AG08395 (cell line): ENCODE measurements around the gene TRABD2B.

Experiments used
- DNase-seq: peaks from one replicate; pipeline ENCODE4 v3.0.0; 2012; ENCODE audit warnings: mixed read lengths, low spot score

The TRABD2B gene

DNA sequence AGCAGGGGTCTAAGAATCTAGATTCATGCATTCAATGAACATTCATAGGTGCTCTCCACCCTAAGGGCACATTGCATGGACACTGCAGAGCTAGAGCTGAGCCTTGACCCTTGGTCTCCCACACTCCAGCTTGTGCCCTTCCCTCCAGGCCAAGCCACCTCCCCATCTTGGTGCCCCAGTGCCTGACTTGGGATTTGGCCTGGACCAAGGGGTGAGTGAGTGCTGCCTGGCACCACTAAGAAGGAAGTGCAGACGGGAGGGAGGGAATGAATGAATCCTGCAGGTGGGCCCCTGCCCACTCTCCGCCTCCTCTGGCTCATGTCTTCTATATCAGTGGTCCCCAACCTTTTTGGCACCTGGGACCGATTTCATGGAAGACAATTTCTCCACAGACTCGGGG is 146.7 kb downstream of the TRABD2B start:
- no peak for DNase-seq

DNA sequence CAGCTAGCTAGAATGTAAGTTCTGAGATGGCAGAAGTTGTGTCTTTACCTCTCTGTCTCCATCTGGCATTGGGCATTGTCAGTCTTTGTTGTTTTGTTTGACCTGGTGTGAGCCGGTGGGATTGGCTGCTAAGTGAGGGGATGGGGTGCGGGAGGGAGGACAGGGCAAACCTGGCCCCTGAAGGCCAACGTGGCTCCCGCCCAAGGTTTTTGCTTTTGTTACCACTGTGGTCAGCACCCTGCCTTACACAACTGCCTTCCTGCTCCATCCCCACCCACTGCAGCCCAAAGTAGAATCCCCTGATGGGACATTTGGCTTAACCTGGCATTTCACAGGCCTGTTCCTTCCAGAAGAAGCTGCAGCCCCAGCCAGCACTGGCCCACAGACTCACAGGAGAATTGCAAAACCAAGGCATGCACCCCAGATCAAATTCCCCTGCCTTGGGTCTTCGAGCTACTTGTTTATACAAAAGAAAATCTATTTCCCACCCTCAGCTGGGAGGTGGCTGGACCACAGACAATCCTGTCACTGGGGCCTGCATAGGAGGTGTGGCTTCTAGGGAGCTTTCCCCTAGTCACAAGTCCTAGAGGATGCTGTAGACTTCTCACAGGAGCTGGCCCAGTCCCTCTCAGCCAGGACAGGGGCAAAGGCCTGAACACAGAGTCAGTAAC is 147.5 kb downstream of the TRABD2B start:
- DNase-seq: no peak

DNA sequence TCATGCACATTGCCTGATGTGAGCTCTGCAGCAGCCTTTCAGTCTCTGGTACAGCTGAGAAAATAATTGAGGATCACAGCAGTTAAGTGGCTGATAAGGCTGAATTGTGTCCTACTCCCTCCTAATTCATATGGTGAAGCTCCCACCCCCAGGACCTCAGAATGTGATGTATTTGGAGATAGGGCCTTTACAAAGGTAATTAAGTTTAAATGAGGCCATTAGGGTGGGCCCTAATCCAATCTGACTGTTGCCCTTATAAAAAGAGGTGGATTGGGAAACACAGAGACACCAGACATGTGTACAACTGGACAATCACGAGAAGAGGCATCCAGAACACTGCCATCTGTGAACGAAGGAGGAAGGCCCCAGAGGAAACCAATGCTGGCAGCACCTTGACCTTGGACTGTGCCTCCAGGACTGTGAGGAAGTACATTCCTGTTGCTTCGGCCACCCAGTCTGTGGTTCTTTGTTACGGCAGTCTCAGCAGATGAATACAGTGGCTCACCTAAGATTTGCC is 148.1 kb downstream of the TRABD2B start:
- DNase-seq: no peak

DNA sequence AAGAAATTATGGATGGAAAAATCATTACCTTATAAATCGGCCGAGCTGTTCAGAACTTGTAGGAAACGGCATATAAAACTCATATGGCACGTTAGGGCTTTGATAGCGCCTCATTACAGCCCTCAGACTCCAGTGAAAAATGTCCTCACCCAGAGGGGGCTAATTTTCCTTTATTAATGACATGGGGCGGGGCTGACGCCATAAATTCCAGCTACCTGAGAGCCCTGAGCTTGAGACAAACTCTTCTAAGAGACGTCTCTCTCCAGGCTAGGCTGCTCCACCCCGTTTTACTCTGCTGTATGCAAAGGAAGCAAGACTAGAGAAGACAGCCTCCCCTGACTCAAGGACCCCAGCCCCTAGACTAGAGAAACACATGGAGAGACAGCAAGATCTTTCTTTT is 149.4 kb downstream of the TRABD2B start:
- no peak for DNase-seq

DNA sequence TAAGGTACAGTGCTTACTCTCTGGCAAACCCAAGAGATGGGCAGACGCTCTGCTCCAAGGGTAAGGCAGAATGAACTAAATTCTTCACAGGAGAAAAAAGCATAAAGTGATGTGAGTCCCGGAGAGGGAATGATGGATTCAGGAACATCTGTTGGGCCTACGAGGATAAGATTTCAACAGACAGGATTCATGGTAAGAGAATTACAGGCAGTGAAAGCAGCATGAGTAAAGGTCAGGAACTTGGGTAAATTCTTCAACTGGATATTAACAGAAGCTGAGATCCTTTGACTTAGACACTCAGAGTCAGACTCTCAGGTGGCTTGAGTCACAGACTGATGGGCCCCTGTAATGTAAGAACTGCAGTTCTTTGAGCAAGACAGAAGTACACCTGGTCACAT is 152.6 kb downstream of the TRABD2B start:
- no peak for DNase-seq

DNA sequence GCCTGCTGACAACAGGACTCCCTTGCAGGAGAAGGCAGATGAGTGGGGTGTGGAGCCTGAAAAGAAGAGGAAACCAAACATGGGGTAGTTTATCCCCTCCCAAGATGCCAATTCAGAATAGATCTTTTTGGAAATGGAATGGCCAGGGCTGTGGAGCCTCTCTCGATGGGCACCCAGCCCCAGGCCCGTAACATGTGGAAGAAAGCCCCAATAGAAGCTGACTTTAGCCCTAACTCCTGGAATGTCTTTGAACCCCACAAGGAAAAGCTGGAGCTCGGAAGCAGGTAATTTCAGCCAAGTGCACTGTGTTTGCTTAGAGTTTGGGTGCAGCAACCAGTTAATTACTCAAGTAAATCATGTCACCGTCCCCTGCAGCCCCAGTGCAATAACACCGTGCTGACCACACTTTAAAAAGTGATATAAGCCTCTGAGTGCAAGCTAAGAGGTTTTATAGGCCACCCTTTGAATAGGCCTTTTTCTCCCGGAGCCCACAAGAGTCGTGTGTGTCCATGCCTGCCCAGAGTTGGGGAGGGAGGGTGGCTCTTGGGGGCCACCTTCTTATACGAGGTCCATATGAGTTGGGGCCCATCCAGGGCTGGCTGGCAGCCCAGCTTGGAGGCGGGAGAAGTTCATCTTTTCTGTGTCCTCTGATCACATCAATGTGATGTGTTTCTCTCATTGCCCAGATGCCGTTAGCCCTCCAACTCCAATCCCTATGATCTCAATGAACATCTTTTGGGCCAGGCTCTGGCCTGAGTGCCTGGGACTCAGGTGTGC is 153.2 kb downstream of the TRABD2B start:
- DNase-seq: no peak

DNA sequence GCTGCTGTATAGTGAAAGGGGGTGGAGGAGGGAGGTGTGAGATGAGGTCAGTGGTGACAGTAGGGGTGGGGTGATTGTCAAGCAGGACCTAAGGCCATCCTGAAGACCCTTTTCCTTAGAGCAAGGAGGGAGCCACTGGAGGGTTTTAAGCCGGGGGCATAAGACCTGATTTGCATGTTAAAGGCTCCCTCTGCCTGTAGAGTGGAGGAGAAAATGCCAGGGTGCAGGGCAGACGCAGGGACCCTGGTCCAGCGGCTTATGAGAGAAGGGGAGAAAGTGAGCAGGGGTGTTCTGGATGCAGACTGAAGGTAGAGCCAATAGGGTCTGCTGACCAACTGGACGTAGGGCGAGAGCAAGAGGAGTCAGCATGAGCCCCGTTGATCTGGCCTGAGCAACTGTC is 154.1 kb downstream of the TRABD2B start:
- no peak for DNase-seq

DNA sequence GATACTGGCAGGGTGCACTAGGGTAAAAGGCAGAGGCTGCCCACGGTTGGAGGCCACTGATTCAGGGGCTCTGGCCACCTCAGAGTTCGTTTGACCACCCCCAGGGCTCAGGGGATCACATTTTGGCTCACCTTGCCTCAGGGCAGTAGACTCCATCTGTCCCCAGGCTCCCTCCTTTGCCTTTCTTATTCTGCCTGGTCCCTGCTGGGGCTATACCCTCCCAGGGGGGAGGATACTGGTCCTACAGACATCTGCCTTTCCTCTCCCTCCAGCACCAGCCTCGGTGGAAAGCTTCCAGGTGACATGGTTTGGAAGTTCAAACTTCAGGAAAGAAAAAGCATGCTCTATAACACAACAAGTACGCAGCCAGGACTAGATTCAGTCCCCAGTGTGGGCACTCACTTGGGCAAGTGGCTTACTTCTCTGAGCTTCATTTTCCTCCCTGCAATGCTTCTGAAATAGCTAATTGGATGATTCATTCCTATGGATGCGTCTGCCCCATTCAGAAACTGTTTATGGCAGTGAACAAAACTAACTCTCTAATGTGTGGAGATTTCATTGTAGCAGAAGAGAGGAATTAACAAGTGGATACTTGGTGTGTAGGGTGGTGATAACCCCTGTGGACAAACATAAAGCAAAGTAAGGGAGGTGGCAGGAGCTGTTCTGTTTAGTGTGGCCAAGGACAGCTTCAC is 154.8 kb downstream of the TRABD2B start:
- no peak for DNase-seq

DNA sequence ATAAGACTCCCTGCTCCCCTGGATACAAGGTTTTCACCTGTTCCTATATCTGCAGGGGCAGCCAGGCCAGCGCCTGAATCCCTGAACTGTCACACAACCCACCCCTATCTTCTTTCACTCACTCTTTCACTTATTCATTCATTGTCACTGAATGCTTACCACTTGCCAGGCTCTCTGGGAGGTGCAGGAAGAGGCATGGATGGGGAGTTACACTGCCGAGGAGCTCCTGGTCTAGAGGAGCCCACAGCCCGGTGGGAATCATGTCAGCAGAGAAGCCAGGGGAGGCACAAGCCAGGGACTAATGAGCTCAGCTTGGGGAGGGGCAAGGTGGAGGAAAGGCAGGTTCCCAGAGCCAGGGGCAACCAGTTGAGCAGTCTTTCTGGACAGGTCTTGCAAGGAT is 155.8 kb downstream of the TRABD2B start:
- DNase-seq: no peak

DNA sequence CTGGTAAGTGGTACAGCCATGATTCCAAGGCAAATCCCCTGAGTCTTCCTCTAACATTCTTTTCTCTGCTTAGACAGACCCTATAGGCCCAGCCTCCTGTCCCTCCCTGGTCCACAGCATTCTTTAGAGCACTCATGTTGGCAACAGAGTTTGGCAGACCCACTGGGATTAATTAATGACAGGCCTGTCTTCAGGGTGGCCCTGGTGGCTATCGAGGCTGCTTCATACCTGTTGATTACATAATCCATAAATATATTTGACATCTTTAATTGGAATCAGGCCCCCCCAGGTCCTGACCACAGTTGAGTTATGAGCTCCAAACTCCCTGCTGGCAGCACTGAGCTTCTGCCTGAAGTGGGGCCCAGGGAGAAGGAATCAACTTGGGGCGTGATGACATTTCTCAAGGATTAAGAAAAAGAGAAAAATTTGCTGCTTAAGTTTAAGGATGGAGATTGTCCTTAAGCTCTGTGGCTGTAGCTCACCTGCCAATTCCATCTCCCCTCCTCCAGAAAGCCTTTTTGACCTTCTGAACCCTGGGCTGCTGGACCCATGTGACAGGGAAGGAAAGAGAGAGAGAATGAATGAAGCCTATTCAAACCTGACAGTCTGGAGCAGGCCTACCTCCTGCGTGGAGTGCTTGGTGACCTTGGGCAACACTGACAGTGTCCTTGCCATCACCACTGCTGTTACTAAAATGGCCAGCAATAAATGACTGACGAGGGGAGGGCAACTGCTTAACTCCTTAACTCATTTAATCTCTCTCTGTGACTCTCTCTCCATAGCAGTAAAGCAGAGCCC is 156.6 kb downstream of the TRABD2B start:
- DNase-seq: no peak

DNA sequence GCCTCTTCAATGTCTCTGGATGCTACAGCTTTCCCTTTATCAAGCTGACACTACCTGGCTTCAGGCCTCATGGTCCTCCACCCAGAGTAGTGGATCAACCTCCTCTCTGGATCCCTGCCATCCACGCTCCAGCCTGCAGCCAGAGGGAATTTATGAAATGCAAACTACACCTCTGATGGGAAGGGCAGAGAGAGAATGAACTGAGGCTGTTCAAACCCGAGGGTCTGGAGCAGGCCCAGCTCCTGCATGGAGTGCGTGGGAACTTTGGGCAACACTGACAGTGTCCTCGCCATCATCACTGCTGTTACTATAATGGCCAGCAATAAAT is 157.8 kb downstream of the TRABD2B start:
- no peak for DNase-seq

DNA sequence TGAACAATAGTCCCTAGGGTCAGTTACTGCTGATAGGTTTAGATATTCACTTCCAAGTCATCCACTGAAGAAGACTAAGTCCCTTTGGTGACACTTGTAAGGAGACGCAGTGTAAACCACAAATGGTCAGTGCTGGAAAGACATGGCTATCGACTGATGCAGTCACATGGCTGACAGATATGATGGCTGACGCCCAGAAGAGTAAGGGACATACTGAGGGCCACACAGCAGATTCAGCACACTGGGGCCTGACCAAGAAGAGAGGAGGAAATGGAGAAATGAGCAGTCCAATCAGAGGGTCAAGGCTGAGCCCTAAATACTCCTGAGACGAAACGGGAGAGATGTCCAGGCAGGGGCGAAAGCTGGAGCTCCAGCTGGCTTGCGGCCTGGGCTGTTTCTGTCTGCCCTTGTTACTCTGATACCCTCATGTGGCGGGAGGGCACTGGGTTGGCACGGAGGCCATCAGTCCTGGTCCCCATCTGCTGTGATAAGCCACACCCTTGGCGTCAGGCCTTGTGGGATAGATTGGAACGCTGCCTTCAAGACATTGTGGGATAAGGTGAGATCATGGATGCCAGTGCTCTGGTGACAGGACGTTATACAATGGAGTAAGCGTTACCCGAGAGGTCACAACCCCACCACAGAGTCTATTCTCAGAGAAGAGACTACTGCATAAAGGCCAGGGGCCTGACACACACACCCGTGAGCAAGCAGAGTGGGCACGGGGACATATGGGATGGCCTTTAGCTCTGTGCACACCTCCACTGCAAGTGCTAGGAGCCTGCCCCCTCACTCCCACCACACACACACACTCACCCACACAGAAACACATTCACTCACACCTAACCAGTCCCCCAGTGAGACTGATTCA is 158.4 kb downstream of the TRABD2B start:
- no peak for DNase-seq

DNA sequence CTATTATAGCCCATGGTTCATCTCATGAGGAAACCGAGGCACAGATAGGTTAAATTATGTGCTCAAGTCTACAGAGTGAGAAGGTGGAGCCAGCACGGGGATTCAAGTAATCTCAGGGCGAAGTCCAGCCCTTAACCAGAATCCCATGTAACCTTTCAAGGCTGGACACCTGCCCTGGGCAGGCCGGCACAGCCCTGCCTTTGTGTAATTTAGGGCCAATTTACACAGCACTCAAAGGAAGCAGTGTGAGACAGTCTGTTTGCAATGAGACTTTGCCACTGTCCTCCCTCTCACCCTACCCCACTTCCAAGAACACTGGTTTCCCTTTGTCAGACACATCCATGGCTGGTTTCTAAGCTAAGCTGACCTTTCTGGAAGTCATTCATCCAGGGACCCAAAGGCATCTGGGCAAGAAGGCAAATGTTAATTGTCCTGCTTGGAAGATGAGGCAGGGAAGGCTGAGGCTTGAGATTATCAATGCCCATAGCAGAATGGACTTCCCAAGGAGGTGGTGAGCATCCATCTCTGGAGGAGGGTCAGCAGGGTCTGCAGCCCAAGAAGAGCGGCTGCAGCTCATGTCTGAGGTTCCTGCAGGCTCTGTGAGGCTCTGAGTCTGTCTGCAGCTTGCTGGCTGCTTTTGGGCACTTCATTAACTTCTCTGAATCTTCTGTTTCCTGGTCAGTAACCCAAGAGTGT is 159.2 kb downstream of the TRABD2B start:
- DNase-seq: no peak

DNA sequence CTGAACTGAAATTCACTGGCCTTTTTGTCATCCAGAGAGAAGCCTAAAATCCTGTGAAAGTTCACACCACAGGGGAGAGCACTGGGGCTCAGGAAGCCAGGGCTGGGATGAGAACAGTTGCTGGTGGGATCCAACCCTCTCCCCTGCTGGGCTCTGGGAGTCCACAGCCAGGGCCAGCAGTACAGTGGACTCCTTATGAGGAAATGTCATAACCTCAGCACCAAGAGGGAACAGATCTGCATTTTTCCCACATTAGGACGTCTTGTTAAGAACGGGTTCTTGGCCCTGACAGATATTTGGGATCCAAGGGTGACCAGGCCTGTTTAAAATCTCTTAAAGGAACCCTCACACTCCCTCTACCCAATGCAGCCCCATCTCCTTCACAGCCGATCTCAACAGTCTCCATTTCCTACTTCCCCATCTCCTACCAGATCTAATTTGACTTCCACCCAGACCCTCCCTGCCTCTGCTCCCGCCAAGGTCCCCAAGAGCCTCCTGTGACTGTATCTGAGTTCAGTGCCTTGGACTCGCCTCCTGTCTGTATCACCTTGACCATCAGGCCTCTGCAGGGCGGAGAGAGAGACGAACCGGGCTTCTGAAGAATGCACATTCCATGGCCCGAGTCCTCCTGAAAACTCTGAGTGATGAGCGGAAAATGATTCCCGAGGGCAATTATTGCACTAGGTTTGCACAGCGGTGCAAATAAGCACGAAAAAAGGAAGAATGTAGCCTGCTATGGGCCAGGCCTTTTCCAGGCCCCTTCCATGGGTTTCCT is 159.9 kb downstream of the TRABD2B start:
- DNase-seq: no peak

DNA sequence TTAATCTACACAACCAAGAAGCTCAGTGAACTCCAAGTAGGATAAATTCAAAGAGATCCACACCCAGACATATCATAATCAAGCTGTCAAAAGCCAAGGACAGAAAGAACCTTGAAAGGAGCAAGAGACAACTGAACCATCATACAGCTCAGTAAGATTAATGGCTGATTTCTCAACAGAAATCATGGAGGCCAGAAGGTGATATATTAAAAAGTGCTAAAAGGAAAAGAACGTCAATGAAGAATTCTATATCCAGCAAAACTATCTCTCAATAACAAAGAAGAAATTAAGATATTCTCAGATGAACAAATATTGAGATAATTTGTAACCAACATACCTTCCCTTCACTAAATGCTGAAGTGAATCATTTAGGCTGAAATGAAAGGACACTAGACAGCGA is 161.8 kb downstream of the TRABD2B start:
- no peak for DNase-seq

DNA sequence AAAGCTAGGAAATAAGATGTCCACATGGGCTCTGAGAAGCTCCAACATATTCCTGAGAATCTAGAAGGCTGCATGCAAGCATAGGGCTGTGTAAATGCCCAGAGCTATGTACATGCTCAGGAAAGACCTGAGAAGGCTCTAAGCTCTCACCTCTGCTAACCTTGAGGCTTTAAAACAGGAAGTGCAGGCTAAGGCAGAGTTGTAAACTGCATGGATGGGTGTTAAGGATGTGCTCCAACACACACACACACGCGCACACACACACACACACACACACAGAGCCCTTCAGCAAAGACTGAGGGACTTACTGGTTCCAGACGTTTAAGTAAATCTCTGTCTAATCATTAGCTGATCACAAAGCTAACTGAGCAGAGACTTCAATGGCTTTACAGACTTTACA is 162.9 kb downstream of the TRABD2B start:
- DNase-seq: no peak

DNA sequence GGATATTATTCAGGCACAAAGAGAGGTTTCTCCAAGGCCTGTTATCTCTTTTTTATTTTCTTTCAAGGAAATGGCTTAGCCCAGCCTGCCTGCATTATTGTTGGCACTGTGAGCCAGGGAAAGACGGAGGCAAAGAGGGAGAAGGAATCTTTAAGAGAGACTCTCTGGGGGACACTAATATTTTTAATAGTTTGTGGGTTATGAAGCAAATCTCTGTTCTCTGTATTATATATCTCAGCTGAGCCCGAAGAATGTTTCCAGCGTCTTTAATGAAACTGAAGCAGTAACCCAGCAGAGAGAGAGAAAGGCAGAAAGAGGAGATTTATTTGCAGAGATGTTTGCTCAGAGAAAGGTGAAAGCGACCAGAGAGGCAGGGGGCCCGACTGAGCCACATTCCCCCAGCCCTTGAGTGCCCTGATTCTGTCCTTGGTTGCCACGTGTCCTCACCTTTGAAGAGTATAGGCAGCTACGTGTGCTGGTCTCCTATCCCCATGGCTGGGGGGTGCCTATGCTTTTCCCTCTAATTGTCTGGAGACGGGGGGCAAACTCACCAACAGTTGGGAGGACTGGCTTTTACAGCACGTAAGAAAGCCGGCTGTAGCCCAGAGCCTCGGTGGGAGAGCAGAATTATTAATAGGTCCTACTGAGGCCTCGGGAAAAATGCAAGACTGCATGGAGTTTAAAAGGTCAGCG is 166.4 kb downstream of the TRABD2B start:
- DNase-seq: no peak

DNA sequence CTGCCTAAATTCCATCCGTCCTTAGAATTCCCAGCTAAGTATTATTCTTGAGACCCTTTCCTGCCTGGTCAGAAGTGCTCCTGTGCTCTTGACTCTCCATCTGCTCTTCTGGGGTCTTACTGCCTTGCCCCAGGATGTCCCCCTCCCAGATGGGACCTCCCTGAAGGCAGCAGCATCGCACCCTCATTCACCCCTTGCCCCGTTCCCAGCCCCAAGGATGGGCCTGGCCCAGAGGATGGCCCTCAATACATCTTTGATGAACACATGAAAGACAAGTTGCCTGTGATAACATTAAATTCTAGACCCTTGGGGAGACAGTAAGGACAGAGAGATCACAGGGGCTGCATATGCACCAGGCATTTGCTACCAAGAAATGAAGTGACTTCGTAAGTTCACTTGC is 167.2 kb downstream of the TRABD2B start:
- no peak for DNase-seq

DNA sequence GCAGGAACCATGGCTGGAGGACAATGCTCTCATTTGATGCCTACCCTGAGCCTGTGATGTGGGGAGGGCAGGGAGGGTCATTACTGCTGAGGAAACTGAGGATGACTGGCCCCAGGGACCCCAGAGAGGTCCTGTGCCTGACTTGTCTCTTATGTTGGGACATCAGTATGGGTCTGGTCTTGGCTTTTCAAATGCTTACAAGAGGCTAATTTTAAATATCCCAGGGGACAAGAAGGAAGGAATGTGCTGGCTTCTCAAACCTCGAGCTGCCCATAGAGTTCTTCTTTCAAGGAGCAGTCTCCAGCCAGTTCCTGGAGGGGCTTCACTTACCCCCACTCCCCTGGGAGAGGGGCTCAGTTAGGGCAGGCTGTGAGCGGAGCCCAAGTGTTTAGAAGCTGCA is 168.2 kb downstream of the TRABD2B start:
- DNase-seq: no peak
